Measurements from ENCODE around the gene LRMDA.

LRMDA gene

DNA sequence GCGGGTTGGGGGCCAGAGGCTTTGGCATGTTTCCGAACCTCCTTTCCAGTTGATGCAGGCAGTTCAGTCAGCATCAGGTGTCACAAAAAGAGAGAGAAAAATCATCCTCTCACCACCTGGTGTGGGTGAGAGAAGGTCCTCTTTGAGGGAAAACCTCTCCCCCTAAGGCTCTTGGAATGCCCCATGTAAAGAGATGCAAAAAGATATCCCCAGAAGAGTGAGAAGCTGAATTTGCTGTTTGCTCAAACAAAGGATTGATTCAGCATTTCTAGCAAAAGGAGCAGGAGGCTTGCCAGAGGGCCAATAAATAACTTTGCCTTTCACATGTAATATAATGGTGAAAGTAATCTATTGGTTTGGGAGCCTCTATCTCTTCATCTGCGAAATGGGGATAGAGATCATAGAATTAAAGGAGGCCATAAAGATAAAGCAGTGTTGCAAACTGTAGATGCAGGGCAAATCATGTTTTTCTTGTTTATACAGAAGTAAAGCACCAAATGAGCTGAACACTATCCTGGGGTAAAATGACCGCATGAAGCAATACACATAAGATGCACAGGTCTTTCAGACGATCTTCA is 425.9 kb downstream of the LRMDA start:
- no peak for DNase-seq

DNA sequence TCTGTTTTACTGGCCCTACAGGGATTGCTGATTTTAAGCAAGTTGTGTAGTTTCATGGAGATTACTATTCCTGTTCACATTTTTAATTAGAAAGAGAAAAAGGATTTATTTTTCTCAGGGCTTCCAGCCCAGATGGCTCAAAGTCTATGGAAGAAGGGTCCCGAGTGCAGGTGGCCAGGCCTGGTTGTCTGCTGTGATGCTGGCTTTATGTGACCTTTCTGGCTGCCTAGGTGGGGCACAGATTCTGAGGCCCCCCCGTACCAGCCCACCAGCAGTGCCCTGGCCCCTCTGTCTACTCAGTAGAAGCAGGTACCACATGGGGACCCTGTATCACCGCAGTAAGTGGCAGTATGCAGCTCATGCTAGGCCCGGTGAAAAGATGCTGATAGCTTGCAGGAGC is 426.5 kb downstream of the LRMDA start:
- DNase-seq, result no peak

DNA sequence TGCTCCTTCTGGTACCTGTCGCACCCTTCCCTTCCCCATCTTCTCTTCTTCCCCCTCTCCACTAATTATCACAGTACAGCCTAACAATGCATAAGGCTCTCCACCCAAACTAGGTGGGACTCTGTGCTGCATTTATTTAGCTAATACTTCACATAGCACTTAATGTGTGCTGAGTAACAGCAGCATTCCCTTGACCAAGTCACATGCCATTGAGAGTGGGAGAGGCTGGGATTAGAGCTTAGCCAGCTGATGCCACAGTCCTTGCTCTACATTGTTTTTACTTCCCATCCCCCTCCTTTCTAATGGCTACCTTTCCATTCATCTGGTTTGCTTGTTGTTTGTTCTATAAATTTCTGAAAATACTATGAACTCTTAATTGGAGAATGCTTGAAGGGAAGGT is 426.9 kb downstream of the LRMDA start:
- no peak for DNase-seq

DNA sequence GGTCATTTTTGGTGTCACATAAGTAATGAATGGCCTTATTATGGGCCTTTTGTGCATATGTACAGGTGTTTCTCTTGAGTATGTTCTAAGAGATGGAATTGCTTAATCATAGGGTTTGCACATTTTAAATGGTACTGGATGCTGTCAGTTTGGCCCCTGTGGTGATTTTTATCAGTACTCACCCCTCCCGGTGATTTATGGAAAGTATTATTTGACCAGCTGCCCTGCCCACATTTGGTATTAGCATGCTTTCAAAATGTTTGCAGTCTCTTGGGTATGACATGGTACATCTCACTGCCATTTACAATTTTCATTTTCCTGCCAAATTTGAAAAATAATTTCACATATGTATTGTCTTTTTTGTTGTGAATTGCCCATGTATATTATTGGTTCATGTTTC is 427.7 kb downstream of the LRMDA start:
- no peak for DNase-seq

DNA sequence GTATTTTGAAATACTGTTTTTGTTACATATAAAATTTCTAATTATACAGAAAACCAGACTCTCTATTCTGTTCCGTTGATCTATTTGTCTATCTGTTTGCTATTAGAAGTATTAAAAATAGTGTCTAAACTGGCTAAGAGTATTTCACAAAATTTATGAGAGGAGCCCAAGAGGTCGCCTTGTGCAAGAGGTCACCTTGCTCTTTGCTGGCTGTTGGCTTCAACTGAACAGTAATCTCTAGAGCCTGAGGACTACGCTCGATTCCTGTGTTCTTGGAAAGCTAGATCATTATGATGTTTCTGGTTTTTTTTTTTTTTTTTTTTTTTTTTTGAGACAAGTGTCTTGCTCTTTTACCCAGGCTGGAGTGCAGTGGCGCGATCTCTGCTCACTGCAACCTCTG is 428.6 kb downstream of the LRMDA start:
- no peak for DNase-seq

DNA sequence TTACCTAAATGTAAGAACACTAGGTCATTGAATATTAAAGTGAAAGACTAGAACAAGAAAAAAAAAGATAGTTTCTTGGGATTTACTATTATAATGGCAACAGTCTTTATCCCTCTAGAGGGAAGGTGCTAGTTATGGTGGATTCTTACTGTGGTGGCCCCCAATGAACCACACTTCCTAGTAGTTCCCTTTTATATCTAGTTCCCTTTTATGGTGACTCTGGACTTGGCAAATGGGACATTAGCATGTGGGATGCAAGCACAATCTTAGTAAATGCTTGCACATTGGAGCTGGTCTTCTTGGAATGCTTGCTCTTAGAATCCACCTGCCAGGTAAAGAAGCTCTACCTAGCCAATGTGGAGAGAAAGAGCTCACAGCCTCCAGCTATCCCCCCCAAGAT is 430.2 kb downstream of the LRMDA start:
- DNase-seq, result no peak

GRCh38 chr10:75862935-75863334 is 431.5 kb downstream of the LRMDA start:
- no peak for DNase-seq

GRCh38 chr10:75864717-75865116 is 433.3 kb downstream of the LRMDA start:
- DNase-seq, result no peak

DNA sequence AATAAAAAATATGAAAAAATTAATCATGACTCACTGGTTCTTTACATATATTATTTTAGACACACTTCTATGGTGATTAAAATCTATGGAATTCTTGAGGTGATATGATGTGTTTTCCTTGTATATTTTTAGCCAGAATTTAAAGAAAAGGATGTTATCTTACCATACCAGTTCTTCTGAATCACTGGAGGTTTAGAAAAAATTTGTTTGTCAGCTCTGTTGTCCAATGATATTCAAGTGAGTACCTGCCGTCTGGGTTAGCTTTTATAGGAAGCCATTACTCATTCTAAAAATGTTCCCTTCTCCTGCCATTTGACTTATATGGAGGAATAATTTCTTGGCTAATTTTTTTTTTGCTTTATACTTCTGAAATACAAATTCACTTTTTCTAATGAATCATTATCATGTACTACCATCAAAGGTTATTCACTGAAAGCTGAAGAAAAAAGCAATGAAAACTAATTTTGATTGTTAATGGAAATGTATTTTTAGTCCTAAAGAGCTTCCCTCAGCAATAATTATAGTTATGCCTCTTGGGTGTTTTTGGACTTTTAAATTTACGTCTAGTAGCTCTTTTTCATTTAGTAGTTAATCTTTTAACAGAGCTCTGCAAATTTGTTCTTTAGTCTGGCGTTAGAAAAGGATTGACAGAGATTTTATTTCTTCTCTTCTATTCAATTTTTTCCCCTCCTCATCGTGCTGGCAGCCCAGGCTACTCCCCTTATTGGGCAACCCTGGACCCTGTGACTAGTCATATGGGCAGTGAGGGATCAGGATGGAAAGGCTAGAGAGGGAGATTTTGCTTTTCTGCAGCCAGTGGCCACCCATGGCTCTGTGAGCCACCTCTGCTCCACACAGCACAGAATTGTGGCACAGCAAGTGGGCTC is 434.2 kb downstream of the LRMDA start:
- no peak for DNase-seq

GRCh38 chr10:75866300-75866625 is 434.8 kb downstream of the LRMDA start:
- no peak for DNase-seq

GRCh38 chr10:75866731-75867130 is 435.3 kb downstream of the LRMDA start:
- DNase-seq, result no peak

GRCh38 chr10:75868574-75868973 is 437.1 kb downstream of the LRMDA start:
- no peak for DNase-seq

DNA sequence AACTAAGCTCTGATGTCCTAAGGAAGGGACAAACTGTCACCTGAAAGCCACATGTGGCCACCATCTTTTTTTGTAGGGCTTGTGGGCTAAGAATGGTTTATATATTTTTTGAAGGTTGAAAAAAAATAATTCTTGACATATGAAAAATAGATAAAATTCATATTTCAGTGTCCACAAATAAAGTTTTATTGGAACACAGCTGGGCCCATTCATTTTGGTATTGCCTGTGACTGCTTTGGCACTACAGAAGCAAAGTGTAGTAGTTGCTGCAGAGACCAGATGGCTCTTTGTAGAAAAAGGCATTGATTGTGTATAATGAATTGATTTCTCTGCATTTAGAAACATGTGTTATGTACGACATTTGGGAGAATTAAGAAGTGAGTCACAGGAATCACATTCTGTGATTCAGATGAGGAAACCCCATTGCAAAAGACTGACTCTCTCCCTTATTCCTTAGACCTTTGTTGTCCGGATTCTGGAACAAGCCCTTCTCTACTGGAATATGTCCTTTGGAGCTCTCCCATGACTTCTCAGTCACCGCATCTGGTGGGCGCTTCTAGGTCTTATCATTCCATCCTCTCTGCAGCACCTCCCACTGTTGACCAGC is 438.7 kb downstream of the LRMDA start:
- DNase-seq, result no peak

GRCh38 chr10:75875740-75876139 is 444.3 kb downstream of the LRMDA start:
- no peak for DNase-seq

- no peak for DNase-seq
Observed at GRCh38 chr10:75876710-75877109, 445.3 kb downstream of the LRMDA start.

DNA sequence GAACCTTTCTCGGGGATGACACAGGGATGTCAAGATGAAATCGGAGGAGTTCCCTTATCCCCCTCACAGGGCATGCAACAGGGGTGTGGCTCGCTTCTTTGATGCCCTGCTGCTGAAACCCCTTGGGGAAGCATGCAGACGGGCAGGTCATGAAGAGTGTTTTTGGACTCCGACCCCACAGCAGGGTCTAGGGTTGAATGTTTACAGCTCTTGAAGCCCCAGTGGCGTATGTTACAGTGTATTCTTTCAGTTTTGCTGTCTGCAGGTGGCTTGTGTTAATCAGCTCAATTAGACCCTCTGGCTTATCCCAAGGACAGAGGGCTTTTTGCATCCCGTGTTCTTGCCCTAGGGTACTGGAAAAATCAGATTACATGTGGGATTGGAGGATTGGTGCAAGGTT is 446.5 kb downstream of the LRMDA start:
- DNase-seq, result no peak

DNA sequence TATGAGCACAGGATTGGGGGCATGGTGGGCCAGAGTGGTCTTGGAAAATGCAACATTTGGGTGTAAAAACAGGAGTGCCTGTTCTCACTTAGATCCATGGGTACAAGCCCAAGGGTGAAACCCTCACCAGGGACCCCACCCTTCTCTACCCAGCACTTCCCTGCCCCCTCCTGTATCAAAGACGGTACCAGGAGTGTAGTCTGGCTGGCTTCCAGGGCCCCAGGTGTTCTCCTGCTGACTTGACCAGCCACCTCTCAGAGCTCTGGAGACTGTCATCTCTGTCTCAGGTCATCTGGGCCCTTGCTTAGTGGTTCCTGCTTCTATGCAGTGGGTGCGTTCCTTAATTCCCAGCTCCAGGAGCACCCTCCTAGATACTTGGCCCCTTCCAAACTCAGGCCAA is 447.2 kb downstream of the LRMDA start:
- no peak for DNase-seq

DNA sequence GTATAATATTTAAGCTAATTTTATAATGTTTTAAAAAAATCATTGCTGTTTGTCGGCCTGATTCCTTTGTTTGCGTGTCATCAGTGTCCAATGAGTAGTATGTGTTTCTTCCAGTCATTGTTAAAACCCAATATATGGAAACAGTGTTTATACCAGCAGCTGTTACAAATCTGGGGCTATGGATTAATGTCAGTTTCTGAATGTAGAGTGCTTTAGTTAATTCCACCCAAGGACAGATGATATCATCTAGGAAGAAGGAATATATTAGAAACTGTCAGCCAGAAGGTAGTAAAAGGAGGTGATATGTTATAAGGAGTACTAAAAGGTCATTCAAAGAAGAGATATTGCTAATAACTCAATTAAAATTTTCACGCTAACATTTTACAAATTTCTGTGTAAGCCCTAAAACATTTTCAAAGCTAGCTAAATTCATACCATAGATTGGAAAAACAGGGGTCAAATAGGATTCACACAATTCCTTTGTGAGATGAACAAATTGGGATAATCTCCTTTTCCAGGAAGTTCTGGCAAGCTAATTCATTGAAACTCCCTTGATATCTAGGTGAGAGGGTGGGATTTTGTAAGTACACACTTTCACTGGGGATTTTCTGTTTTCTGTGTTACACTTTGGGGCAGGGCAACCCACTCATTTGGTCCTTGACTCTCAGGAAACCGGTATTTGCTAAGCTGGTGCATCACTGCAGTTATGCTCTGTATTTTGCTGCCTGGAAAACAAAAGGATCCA is 448.8 kb downstream of the LRMDA start:
- no peak for DNase-seq

DNA sequence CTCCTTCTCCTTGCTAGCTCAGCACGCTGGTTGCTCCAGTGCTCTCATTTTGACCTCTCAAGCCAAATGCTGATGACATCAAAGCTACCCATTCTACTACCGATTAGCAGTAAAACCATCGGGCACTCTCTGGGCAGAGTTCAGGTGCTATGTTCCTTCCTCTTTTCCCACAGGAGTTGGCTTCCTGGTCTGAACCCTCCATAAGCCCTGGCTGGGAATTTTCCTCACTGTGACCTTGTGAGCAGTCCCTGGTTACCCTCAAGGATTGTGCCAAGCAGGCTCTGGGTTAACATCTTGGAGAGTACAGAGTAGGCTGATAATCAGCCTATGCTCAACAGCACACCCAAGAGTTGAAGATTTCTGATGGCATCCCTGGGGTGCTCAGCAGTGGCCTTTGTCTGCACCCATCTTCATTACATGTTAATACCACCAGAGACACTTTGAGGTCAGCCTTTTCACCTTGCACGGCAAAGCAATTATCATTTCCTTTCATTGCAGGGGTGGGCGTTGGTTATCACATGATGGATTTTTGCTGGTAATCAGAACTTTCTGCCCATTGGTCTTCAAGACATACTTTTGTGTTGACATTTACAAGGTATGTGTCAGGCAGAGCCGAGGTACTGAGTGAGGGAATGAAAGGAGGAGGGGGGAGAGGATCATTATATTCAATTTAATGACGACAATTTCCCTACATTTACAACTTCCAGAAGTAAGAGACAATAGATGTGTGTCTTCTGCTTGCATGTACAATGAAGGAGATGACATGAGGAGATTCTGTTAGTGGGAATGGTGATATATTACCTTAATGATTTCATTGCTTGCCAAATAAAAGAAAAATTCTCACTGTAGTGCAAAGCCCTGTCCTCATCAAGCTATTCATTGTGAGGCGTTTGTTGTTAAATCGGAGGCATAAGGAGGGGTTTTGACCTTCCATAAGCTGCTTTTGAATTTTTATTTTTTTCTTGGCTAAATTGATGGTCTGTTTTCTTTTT is 452.0 kb downstream of the LRMDA start:
- DNase-seq, result no peak

- no peak for DNase-seq
Observed at GRCh38 chr10:75884808-75885207, 453.4 kb downstream of the LRMDA start.

GRCh38 chr10:75887369-75887768 is 455.9 kb downstream of the LRMDA start:
- no peak for DNase-seq

GRCh38 chr10:75887992-75888680 is 456.7 kb downstream of the LRMDA start:
- DNase-seq, result no peak

Data from NCI-H2171 (cell line).